ENCODE results near the gene WDPCP. TPM values are rescaled to one million over a fixed set of nuclear protein-coding genes. Genes with fewer than 3 reads are reported as not detected.
"Not testable (repeated sequence)": the region's sequence is repeated elsewhere in the genome, so short reads cannot be mapped to it uniquely, and the experiment has no call there.

WDPCP gene
- total and polyA plus RNA-seq, 2 of the 4 experiments (the other 2 are of a cell fraction), result 2.2 to 10.2 TPM

- Histone ChIP-seq H3K4ac (ENCODE audit: low read depth, low read length) (no peak overlapping the region), H3K27me3 (ENCODE audit: control insufficient read depth, insufficient read depth, low read length) (no peaks in the 10 kb centered on the region), H4K8ac (ENCODE audit: low read depth in 2 of 2, low read length in 2 of 2) (no peak overlapping the region), H4K5ac (ENCODE audit: low read depth, low read length) (no peak overlapping the region), H2BK5ac (ENCODE audit: low read depth, low read length, poor library complexity, severe bottlenecking) (no peak overlapping the region), H2BK15ac (ENCODE audit: low read depth, low read length) (no peak overlapping the region), H4K20me1 (ENCODE audit: insufficient read depth, low read length) (no peaks in the 10 kb centered on the region), H2BK120ac (ENCODE audit: low read depth, low read length) (no peak overlapping the region), H2AK9ac (replicated peaks; ENCODE audit: low read depth, low read length, poor library complexity) (no peak overlapping the region), H3K9ac (ENCODE audit: low read depth, low read length) (no peak overlapping the region), H3K9me3 (ENCODE audit: control insufficient read depth, insufficient read depth, low read length) (no peaks in the 10 kb centered on the region), H2AK5ac (ENCODE audit: low read depth, low read length) (no peak overlapping the region), H2AFZ (replicated peaks; ENCODE audit: low read length, poor library complexity) (no peak overlapping the region), H3K36me3 (ENCODE audit: control insufficient read depth, insufficient read depth, low read length) (no peaks in the 10 kb centered on the region), H3K14ac (replicated peaks; ENCODE audit: low read depth, low read length) (no peak overlapping the region), H3K4me2 (ENCODE audit: low read depth, low read length) (no peak overlapping the region), H3K79me1 (ENCODE audit: low read depth in 1 of 2, low read length in 2 of 2) (no peaks in the 10 kb centered on the region), H3K56ac (ENCODE audit: extremely low read depth, insufficient read depth, low read length) (no peak overlapping the region), H3K18ac (ENCODE audit: low read depth, low read length) (no peak overlapping the region), H2BK20ac (ENCODE audit: low read depth, low read length) (no peak overlapping the region), H3K27ac (ENCODE audit: insufficient read depth, low read length) (no peak overlapping the region), H4K91ac (ENCODE audit: insufficient read depth, low read depth, low read length) (no peak overlapping the region), H3K9me1 (ENCODE audit: insufficient read depth, low read length) (no peaks in the 10 kb centered on the region), H3K23ac (ENCODE audit: low read depth, low read length) (no peak overlapping the region), H3K4me1 (ENCODE audit: control insufficient read depth, insufficient read depth, low read length) (no peaks in the 10 kb centered on the region), H3K4me3 (ENCODE audit: insufficient read depth, low read depth, low read length) (no peak overlapping the region)
- ChIA-PET CTCF (no interaction called here), POLR2A (ENCODE audit: unreplicated experiment) (no interaction called here)
- DNase-seq (no peak), ATAC-seq (ENCODE audit: low read depth) (no peak)
- TF ChIP-seq RCOR1 (IDR thresholded peaks at IDR 0.05; ENCODE audit: insufficient replicate concordance, low read length) (no peak), RFX5 (IDR thresholded peaks at IDR 0.05; ENCODE audit: low read depth, low read length) (no peak), CTCF (conservative IDR thresholded peaks at IDR 0.05; ENCODE audit: low read depth, low read length) (no peak), USF2 (IDR thresholded peaks at IDR 0.05; ENCODE audit: low read depth, low read length) (no peak)
- in situ Hi-C loops (cut with MboI; ENCODE audit: low sequenced_read_pairs) (no loop called here), intact Hi-C loops (cut with micrococcal nuclease) (no loop called here), dilution Hi-C loops (cut with HindIII; ENCODE audit: low sequenced_read_pairs, unreplicated experiment) (no loop called here)
- BruUV-seq (replicated peaks), result no TSS peak
- WGBS, 2 experiments (ENCODE audit: extremely low coverage in 2 of 2, insufficient read length in 1 of 2), result no CpG with 5 or more reads among the region's 1 CpG
Observed at GRCh38 chr2:63326473-63326872, 261.8 kb downstream of the WDPCP start.

- H2BK5ac ChIP-seq (ENCODE audit: low read depth, low read length, poor library complexity, severe bottlenecking); H3K18ac ChIP-seq (ENCODE audit: low read depth, low read length); BruUV-seq (replicated peaks); H2AK9ac ChIP-seq (replicated peaks; ENCODE audit: low read depth, low read length, poor library complexity); H4K5ac ChIP-seq (ENCODE audit: low read depth, low read length); H3K36me3 ChIP-seq (ENCODE audit: control insufficient read depth, insufficient read depth, low read length); H3K79me1 ChIP-seq (ENCODE audit: low read depth in 1 of 2, low read length in 2 of 2); POLR2A ChIA-PET (ENCODE audit: unreplicated experiment); H3K4me1 ChIP-seq (ENCODE audit: control insufficient read depth, insufficient read depth, low read length); H3K4me2 ChIP-seq (ENCODE audit: low read depth, low read length); H3K27me3 ChIP-seq (ENCODE audit: control insufficient read depth, insufficient read depth, low read length); H2BK15ac ChIP-seq (ENCODE audit: low read depth, low read length); ATAC-seq (ENCODE audit: low read depth); H3K9me3 ChIP-seq (ENCODE audit: control insufficient read depth, insufficient read depth, low read length); H2AK5ac ChIP-seq (ENCODE audit: low read depth, low read length); H2AFZ ChIP-seq (replicated peaks; ENCODE audit: low read length, poor library complexity); H3K9me1 ChIP-seq (ENCODE audit: insufficient read depth, low read length); H2BK120ac ChIP-seq (ENCODE audit: low read depth, low read length); H4K20me1 ChIP-seq (ENCODE audit: insufficient read depth, low read length); CTCF ChIA-PET; H3K4ac ChIP-seq (ENCODE audit: low read depth, low read length); H3K23ac ChIP-seq (ENCODE audit: low read depth, low read length); H2BK20ac ChIP-seq (ENCODE audit: low read depth, low read length); H3K4me3 ChIP-seq (ENCODE audit: insufficient read depth, low read depth, low read length); dilution Hi-C loops (cut with HindIII; ENCODE audit: low sequenced_read_pairs, unreplicated experiment); H3K27ac ChIP-seq (ENCODE audit: insufficient read depth, low read length); DNase-seq; H3K56ac ChIP-seq (ENCODE audit: extremely low read depth, insufficient read depth, low read length); H3K14ac ChIP-seq (replicated peaks; ENCODE audit: low read depth, low read length); intact Hi-C loops (cut with micrococcal nuclease); in situ Hi-C loops (cut with MboI; ENCODE audit: low sequenced_read_pairs); H3K9ac ChIP-seq (ENCODE audit: low read depth, low read length); H4K91ac ChIP-seq (ENCODE audit: insufficient read depth, low read depth, low read length); H4K8ac ChIP-seq (ENCODE audit: low read depth in 2 of 2, low read length in 2 of 2): not testable (repeated sequence)
- WGBS, 2 experiments (ENCODE audit: extremely low coverage in 2 of 2, insufficient read length in 1 of 2), result no CpG with 5 or more reads among the region's 11 CpGs
Observed at GRCh38 chr2:63323662-63324061, 264.6 kb downstream of the WDPCP start.

Data from IMR-90 (cell line).